ENCODE measurements around the gene GALM.

- TF ChIP-seq CTCF (conservative IDR thresholded peaks at IDR 0.05; ENCODE audit: low read depth, low read length), result no peak
- TF ChIP-seq EZH2 (IDR thresholded peaks at IDR 0.05; ENCODE audit: low read length, unreplicated experiment), result no peak
- TF ChIP-seq EZH2phosphoT487 (IDR thresholded peaks at IDR 0.05; ENCODE audit: borderline replicate concordance, low read length), result no peak
Observed at GRCh38 chr2:38665854-38666555, at the start of gene GALM.

Measured in PC-3 (cell line).